ENCODE results near the gene SLC2A5.

The SLC2A5 gene

GRCh38 chr1:9059891-9060744 is 9.3 kb downstream of the SLC2A5 start:
- DNase-seq, result no peak

- DNase-seq, result no peak
Observed at GRCh38 chr1:9058465-9058864, 11.0 kb downstream of the SLC2A5 start.

- no peak for DNase-seq
Observed at GRCh38 chr1:9057851-9058250, 11.6 kb downstream of the SLC2A5 start.

- DNase-seq, result no peak
Observed at GRCh38 chr1:9052272-9053049, 17.0 kb downstream of the SLC2A5 start.

GRCh38 chr1:9051379-9051778 is 18.1 kb downstream of the SLC2A5 start:
- DNase-seq, result no peak

GRCh38 chr1:9050803-9051202 is 18.6 kb downstream of the SLC2A5 start:
- DNase-seq, result no peak

- no peak for DNase-seq
Observed at GRCh38 chr1:9048551-9048950, 20.9 kb downstream of the SLC2A5 start.

GRCh38 chr1:9047019-9047418 is 22.4 kb downstream of the SLC2A5 start:
- no peak for DNase-seq

GRCh38 chr1:9045861-9046510 is 23.4 kb downstream of the SLC2A5 start:
- no peak for DNase-seq

GRCh38 chr1:9044236-9044635 is 25.2 kb downstream of the SLC2A5 start:
- DNase-seq, result no peak

GRCh38 chr1:9042272-9042671 is 27.2 kb downstream of the SLC2A5 start:
- no peak for DNase-seq

- DNase-seq, result no peak
Observed at GRCh38 chr1:9041116-9041779, 28.2 kb downstream of the SLC2A5 start.

- DNase-seq, result no peak
Observed at GRCh38 chr1:9040659-9041030, 28.8 kb downstream of the SLC2A5 start.

- DNase-seq, result no peak
Observed at GRCh38 chr1:9039761-9040658, 29.4 kb downstream of the SLC2A5 start.

GRCh38 chr1:9038881-9039760 is 30.3 kb downstream of the SLC2A5 start:
- DNase-seq, result no peak

- no peak for DNase-seq
Observed at GRCh38 chr1:9038338-9038650, 31.1 kb downstream of the SLC2A5 start.

- DNase-seq, result no peak
Observed at GRCh38 chr1:9037476-9038337, 31.7 kb downstream of the SLC2A5 start.

GRCh38 chr1:9035226-9035625 is 34.2 kb downstream of the SLC2A5 start:
- no peak for DNase-seq

- DNase-seq, result no peak
Observed at GRCh38 chr1:9033363-9033762, 36.1 kb downstream of the SLC2A5 start.

Measured in activated CD4-positive, alpha-beta T cell treated with anti-CD3 and anti-CD28 coated beads, Interleukin-2, Interleukin-6, amounts not matched to agents 100 ng/mL and 50 ng/mL, durations not matched to agents 16 hours and 8 hours (primary cell).